ENCODE measurements around the gene SLC17A9. TPM values are rescaled to one million over a fixed set of nuclear protein-coding genes. Genes with fewer than 3 reads are reported as not detected.

Gene SLC17A9
- total RNA-seq, 1 donor from 2014 or later = 1.2 TPM

- no peak overlapping the region for H3K4me3 Mint-ChIP-seq (ENCODE audit: unreplicated experiment)
- peaks cover 50% of the 10 kb centered on the region for H3K36me3 Mint-ChIP-seq (ENCODE audit: low read depth)
- no peaks in the 10 kb centered on the region for H3K27me3 Mint-ChIP-seq (ENCODE audit: low read depth)
- no peaks in the 10 kb centered on the region for H3K9me3 Mint-ChIP-seq (ENCODE audit: low read depth)
- TF ChIP-seq, protein P1, sequence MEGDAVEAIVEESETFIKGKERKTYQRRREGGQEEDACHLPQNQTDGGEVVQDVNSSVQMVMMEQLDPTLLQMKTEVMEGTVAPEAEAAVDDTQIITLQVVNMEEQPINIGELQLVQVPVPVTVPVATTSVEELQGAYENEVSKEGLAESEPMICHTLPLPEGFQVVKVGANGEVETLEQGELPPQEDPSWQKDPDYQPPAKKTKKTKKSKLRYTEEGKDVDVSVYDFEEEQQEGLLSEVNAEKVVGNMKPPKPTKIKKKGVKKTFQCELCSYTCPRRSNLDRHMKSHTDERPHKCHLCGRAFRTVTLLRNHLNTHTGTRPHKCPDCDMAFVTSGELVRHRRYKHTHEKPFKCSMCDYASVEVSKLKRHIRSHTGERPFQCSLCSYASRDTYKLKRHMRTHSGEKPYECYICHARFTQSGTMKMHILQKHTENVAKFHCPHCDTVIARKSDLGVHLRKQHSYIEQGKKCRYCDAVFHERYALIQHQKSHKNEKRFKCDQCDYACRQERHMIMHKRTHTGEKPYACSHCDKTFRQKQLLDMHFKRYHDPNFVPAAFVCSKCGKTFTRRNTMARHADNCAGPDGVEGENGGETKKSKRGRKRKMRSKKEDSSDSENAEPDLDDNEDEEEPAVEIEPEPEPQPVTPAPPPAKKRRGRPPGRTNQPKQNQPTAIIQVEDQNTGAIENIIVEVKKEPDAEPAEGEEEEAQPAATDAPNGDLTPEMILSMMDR (IDR thresholded peaks at IDR 0.05) = peak; percentile 72
- no peak for DNase-seq (ENCODE audit: low spot score)
- peaks cover 7% of the 10 kb centered on the region for H3K4me1 Mint-ChIP-seq (ENCODE audit: low read depth)
- H3K27ac Mint-ChIP-seq (ENCODE audit: unreplicated experiment) = peak overlapping the region; percentile 63
These were observed 44.9 kb upstream of the SLC17A9 start for GRCh38 chr20:62907384-62908317.

GRCh38 chr20:62908971-62909791 is 43.3 kb upstream of the SLC17A9 start:
- H3K27ac Mint-ChIP-seq (ENCODE audit: unreplicated experiment) = no peak overlapping the region
- H3K36me3 Mint-ChIP-seq (ENCODE audit: low read depth) = peaks cover 46% of the 10 kb centered on the region
- H3K4me1 Mint-ChIP-seq (ENCODE audit: low read depth) = peaks cover 10% of the 10 kb centered on the region
- no peaks in the 10 kb centered on the region for H3K27me3 Mint-ChIP-seq (ENCODE audit: low read depth)
- no peak overlapping the region for H3K4me3 Mint-ChIP-seq (ENCODE audit: unreplicated experiment)
- H3K9me3 Mint-ChIP-seq (ENCODE audit: low read depth) = no peaks in the 10 kb centered on the region
- TF ChIP-seq, protein P1 (IDR thresholded peaks at IDR 0.05) = no peak
- no peak for DNase-seq (ENCODE audit: low spot score)

DNA sequence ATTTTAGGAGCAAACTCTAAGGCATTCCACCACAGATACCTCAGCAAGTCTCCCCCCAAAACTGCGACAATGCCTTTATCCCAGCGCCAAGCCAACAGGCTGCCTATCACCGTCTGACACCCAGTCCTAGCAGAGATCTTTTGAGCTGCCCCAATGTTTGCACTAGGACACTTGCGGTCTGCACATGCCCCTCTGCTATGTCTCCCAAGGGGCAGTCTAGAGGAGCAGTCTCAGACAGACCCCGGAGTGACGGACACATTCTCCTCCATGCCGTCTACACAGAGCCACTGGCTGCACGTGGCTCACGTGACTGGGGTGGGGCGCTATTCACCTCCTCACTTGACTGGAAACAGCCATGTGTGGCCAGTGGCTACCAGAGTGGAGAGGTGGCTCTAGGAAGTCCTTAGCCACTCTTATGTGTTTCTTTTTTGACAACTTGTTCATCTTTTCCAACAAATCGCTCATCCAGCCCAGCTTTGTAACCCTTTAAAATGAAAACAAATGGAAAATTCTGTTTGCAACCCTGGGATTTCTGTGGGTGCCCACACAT is 42.2 kb upstream of the SLC17A9 start:
- DNase-seq (ENCODE audit: low spot score) = no peak
- Mint-ChIP-seq H3K9me3 (ENCODE audit: low read depth) (no peaks in the 10 kb centered on the region), H3K4me3 (ENCODE audit: unreplicated experiment) (no peak overlapping the region), H3K27ac (ENCODE audit: unreplicated experiment) (no peak overlapping the region), H3K27me3 (ENCODE audit: low read depth) (no peaks in the 10 kb centered on the region), H3K36me3 (ENCODE audit: low read depth) (peaks cover 38% of the 10 kb centered on the region), H3K4me1 (ENCODE audit: low read depth) (peaks cover 20% of the 10 kb centered on the region)
- TF ChIP-seq, protein P1 (IDR thresholded peaks at IDR 0.05) = no peak

DNA sequence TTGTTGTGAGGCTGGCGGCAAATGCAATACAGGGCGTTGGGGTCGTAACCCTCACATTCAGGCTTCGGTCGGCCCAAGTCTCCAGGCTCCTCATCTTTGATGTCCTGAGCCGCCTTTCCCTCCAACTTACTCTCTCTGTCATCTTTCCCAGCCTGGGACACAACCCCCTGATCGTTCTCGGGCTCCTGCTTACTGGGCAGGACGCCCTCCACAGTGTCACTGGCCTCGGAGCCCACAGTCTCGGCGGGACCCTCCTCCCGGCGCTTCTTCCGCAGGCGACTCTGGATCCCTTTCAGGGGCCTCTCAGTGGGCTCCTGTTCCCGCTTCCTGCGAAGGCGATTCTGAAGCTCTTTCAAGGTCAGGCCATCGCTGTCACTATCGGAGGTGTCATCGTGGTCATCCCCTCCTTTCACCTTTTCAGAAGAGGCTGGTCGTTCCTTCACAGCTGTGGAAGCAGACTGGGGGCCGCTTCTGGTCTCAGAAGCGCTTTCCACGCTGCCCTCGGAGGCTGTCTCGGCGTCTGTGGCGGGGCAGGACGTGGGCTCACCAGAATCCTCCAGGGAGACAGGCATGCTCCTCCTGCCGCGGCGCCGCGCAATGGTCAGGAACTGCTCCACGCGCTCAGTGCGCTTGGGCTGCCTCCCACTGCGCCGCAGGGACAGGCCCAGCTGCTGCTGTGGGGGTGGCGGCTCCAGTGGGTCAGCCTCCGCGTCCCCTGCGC is 41.6 kb upstream of the SLC17A9 start:
- Mint-ChIP-seq H3K4me3 (ENCODE audit: unreplicated experiment) (no peak overlapping the region), H3K36me3 (ENCODE audit: low read depth) (peaks cover 33% of the 10 kb centered on the region), H3K27me3 (ENCODE audit: low read depth) (no peaks in the 10 kb centered on the region), H3K27ac (ENCODE audit: unreplicated experiment) (no peak overlapping the region), H3K9me3 (ENCODE audit: low read depth) (no peaks in the 10 kb centered on the region), H3K4me1 (ENCODE audit: low read depth) (peaks cover 27% of the 10 kb centered on the region)
- TF ChIP-seq, protein P1 (IDR thresholded peaks at IDR 0.05) = no peak
- no peak for DNase-seq (ENCODE audit: low spot score)
